ENCODE results near the gene PDLIM4.

DNA sequence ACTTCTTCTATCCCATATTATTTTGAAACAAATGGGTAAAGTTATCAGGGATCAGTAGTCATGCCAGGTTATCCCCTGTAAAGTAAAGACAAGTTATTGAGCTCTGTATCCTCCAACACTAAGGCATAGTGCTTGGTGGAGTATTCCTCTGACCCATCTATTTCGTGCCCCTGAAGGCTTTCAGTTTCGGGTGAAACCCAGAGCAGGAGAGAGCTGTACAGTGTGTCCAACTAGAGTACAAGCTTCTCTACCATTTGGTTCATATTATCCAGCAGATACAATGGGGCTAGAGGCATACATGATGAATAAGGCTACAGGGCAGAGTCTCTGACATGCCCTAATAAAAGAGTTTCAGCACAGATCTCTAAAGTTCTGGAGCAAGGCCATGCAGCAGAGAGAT is 33.5 kb downstream of the PDLIM4 start:
- TF ChIP-seq, protein P1, sequence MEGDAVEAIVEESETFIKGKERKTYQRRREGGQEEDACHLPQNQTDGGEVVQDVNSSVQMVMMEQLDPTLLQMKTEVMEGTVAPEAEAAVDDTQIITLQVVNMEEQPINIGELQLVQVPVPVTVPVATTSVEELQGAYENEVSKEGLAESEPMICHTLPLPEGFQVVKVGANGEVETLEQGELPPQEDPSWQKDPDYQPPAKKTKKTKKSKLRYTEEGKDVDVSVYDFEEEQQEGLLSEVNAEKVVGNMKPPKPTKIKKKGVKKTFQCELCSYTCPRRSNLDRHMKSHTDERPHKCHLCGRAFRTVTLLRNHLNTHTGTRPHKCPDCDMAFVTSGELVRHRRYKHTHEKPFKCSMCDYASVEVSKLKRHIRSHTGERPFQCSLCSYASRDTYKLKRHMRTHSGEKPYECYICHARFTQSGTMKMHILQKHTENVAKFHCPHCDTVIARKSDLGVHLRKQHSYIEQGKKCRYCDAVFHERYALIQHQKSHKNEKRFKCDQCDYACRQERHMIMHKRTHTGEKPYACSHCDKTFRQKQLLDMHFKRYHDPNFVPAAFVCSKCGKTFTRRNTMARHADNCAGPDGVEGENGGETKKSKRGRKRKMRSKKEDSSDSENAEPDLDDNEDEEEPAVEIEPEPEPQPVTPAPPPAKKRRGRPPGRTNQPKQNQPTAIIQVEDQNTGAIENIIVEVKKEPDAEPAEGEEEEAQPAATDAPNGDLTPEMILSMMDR (IDR thresholded peaks at IDR 0.05) = no peak
- no peak for TF ChIP-seq POLR2A (IDR thresholded peaks at IDR 0.05)

Data from testis (tissue), 2 donors.